NT2/D1 (cell line): Measurements from ENCODE around the gene RYR2.

Experiments used
- DNase-seq: peaks from one replicate; pipeline ENCODE4 v3.0.0-alpha.2; 2011; ENCODE audit warnings: low read depth, low spot score
- H3K27me3 ChIP-seq: 2 replicates; pipeline ENCODE4 v1.6.0; 2011; ENCODE audit warnings: mild to moderate bottlenecking; ENCODE audit not compliant: insufficient read length, insufficient read depth
- H3K36me3 ChIP-seq: 2 replicates; pipeline ENCODE4 v1.6.1; 2011; ENCODE audit warnings: mild to moderate bottlenecking, low read length, mixed read lengths; ENCODE audit not compliant: insufficient read depth, insufficient read length
- H3K4me1 ChIP-seq: 2 replicates; pipeline ENCODE4 v1.5.1; 2011; ENCODE audit not compliant: insufficient read depth, insufficient read length
- H3K4me3 ChIP-seq: 2 replicates; pipeline ENCODE4 v1.5.1; 2011; ENCODE audit warnings: low read depth; ENCODE audit not compliant: insufficient read length
- H3K9ac ChIP-seq: 2 replicates; pipeline ENCODE4 v1.6.0; 2011; ENCODE audit warnings: low read depth; ENCODE audit not compliant: insufficient read length
- H3K9me3 ChIP-seq: 2 replicates; pipeline ENCODE4 v1.5.1; 2011; ENCODE audit warnings: mild to moderate bottlenecking, low read length; ENCODE audit not compliant: insufficient read depth
- SUZ12 ChIP-seq: IDR thresholded peaks from 2 replicates; pipeline ENCODE4 v1.6.1; 2011; ENCODE audit not compliant: insufficient read length, insufficient read depth; ENCODE audit errors: extremely low read depth
- YY1 ChIP-seq: IDR thresholded peaks from 2 replicates; pipeline ENCODE4 v1.6.1; 2011; ENCODE audit not compliant: insufficient read length, insufficient read depth
- ZNF274 ChIP-seq: IDR thresholded peaks from 2 replicates; pipeline ENCODE4 v1.6.1; 2011; ENCODE audit warnings: mild to moderate bottlenecking, low read depth, low read length

RYR2 gene

DNA sequence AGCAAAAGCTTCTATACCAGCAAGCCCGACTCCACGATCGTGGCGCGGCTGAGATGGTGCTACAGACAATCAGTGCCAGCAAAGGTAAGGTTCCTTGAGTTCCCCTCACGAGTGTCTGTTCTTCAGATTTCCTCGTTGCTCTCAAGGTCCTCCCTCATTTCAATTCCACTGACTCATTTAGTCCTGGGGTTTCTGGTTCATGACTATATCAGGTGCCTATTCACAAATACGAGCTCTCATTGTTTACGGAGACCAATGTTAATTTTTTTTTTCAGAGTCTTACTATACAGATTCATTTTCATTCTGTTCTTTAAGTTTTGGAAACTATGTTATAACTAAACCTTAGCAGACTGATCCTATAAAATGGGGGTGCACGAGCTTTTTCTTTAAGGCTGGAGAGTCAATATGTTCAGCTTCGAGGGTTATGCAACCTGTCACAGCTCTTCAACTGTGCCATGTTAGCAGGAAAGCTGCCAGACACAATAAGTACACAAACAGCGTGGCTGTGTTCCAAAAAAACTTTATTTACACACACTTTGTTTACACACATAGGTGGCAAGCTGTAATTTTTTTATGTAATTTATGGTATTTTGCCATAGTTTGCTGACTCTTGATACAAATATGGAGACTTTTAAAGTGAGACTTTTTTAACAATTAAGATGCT is 714.5 kb downstream of the RYR2 start:
- Histone ChIP-seq H3K4me3 (no peak overlapping the region), H3K36me3 (no peaks in the 10 kb centered on the region), H3K4me1 (no peaks in the 10 kb centered on the region), H3K27me3 (no peaks in the 10 kb centered on the region), H3K9me3 (no peaks in the 10 kb centered on the region), H3K9ac (no peak overlapping the region)
- no peak for DNase-seq
- TF ChIP-seq YY1 (no peak), SUZ12 (no peak), ZNF274 (no peak)

DNA sequence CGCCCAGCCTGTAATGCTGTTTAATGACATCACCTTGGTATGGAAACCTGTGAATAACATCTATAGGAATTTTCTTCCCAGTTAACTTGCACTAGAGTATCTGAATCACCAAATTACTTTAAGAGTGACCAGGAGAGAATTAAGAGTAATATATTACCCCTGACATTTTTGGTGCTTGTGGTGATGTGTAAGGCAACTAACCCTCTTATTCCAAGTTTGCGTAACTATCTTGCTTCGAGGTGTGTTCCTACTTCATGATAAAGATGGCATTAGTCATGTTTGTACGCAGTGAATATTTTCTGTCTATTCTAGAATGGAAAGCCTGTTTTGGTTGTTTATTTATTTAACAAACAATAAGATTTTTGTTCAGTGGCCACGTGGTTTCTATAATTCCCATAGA is 717.4 kb downstream of the RYR2 start:
- TF ChIP-seq ZNF274, result no peak
- no peak for TF ChIP-seq SUZ12
- TF ChIP-seq YY1, result no peak
- no peak for DNase-seq
- H3K36me3 ChIP-seq, result no peaks in the 10 kb centered on the region
- no peak overlapping the region for H3K9ac ChIP-seq
- no peaks in the 10 kb centered on the region for H3K9me3 ChIP-seq
- no peaks in the 10 kb centered on the region for H3K4me1 ChIP-seq
- no peaks in the 10 kb centered on the region for H3K27me3 ChIP-seq
- no peak overlapping the region for H3K4me3 ChIP-seq

DNA sequence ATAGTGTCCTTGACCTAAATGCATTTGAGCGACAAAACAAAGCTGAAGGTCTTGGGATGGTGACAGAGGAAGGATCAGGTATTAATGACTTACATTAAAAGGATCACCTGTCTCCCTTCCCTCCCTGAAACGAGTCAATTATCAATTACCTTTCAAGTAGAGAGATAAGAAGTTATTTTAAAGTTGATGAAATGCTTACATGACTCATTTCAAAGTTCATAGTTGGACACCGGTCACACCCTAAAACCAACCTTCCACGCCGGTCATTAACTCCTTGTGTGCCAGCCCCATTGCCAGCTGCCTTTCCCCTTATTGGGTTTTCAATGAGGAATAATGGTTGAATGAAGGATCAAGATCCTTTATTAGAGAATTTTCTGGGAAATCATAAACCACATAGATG is 719.0 kb downstream of the RYR2 start:
- TF ChIP-seq YY1, result no peak
- TF ChIP-seq ZNF274, result no peak
- TF ChIP-seq SUZ12, result no peak
- H3K27me3 ChIP-seq, result no peaks in the 10 kb centered on the region
- no peaks in the 10 kb centered on the region for H3K9me3 ChIP-seq
- no peaks in the 10 kb centered on the region for H3K4me1 ChIP-seq
- H3K9ac ChIP-seq, result no peak overlapping the region
- no peaks in the 10 kb centered on the region for H3K36me3 ChIP-seq
- no peak for DNase-seq
- H3K4me3 ChIP-seq, result no peak overlapping the region

DNA sequence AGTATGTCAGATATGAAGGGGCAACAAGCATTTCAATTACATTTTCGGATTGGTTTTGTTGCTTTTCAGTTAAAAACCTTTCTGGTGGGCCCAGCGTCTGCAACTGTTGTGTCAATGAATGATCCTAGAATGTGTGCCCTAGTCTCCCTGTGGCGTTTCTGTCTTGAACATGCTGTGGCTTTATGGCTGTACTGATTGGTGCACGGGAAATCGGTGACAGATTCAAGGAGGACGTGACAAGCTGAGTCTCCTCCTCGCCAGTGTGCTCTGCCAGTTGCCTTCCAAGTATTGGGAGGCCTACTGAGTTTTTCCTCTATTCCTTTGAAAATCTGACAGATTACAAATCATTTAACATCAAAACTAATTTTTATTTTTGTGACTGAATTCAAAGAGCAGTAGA is 721.2 kb downstream of the RYR2 start:
- no peak for DNase-seq
- H3K27me3 ChIP-seq, result no peaks in the 10 kb centered on the region
- H3K9ac ChIP-seq, result no peak overlapping the region
- no peaks in the 10 kb centered on the region for H3K4me1 ChIP-seq
- TF ChIP-seq SUZ12, result no peak
- H3K4me3 ChIP-seq, result no peak overlapping the region
- H3K9me3 ChIP-seq, result no peaks in the 10 kb centered on the region
- no peaks in the 10 kb centered on the region for H3K36me3 ChIP-seq

DNA sequence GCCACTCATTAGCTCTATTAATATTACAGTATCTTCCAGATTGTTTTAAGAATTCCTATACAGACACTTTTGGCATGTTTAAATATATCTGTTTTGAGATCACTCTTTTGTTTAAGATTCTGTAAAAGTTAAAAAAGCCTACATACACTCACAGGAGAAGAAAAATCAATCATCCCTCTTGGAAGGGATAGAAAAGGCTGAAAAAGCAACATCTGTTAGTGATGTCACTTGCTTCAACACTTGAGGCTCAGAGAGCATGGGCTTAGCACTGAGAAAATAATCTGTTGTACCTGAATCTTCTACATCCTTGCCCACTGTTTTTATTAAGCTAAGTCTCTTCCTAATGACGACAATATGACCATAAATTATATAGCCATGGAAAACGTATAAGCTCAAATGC is 721.8 kb downstream of the RYR2 start:
- no peaks in the 10 kb centered on the region for H3K36me3 ChIP-seq
- DNase-seq, result no peak
- no peaks in the 10 kb centered on the region for H3K9me3 ChIP-seq
- H3K9ac ChIP-seq, result no peak overlapping the region
- H3K4me1 ChIP-seq, result no peaks in the 10 kb centered on the region
- no peak overlapping the region for H3K4me3 ChIP-seq
- no peaks in the 10 kb centered on the region for H3K27me3 ChIP-seq
- TF ChIP-seq SUZ12, result no peak
- TF ChIP-seq YY1, result no peak
- TF ChIP-seq ZNF274, result no peak

DNA sequence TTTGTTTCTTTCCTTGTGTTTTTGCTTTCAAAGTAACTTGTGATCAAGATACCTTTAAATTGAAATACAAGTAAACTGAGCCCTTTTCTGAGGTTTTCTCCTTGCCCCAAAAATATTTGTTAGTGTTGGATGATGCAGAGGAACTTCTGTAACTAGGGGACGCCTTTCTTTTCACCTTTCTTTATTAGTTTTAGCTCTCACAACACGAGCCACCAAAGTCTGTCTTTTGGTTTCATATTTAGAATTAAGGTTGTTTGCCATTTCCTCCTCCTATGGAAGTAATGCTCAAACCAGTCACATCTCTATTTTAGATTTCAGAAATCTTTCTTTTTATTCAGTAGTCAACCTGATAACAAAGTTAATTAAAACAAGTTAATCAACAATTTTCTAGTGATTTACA is 727.9 kb downstream of the RYR2 start:
- Histone ChIP-seq H3K27me3 (no peaks in the 10 kb centered on the region), H3K9me3 (no peaks in the 10 kb centered on the region), H3K4me1 (no peaks in the 10 kb centered on the region), H3K36me3 (no peaks in the 10 kb centered on the region), H3K9ac (no peak overlapping the region), H3K4me3 (no peak overlapping the region)
- DNase-seq, result no peak
- TF ChIP-seq SUZ12 (no peak), ZNF274 (no peak), YY1 (no peak)

DNA sequence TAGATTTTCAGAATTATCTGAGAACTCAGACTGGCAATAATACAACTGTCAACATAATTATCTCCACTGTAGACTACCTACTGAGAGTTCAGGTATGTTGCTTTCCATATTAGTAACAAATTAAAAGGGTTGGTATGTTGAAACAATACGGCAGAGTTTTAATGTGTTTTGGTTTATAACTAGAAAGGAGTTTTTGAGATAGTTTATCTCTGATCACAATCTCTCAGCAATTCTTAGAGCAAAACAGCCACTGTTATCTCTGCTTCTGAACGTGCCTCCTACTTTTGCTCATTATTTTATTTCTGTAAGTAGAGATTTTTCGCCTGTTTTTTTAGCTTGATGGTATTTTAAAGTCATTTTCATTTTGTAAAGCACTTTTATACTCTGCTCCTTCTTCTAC is 730.0 kb downstream of the RYR2 start:
- Histone ChIP-seq H3K9ac (no peak overlapping the region), H3K9me3 (no peaks in the 10 kb centered on the region), H3K27me3 (no peaks in the 10 kb centered on the region), H3K4me3 (no peak overlapping the region), H3K4me1 (no peaks in the 10 kb centered on the region), H3K36me3 (no peaks in the 10 kb centered on the region)
- TF ChIP-seq SUZ12 (no peak), YY1 (no peak), ZNF274 (no peak)
- no peak for DNase-seq

DNA sequence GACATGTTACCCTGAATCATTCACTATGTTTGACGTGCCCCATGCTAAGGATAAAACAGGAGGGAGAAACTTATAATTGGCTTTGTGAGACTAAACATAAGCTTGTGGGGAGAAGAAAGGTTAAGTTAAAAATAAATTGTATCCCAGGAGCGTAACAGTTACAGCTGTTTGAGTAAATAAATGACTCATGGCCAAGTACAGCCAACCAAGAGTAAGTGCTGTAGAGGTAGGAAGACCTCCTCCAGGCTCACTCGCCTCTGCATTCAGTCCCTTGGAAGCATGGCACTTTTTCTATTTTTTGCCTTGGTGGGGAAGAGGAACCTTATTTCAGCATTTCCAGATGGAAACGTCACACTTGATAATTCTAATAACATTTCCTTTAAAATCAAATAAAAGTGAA is 732.3 kb downstream of the RYR2 start:
- Histone ChIP-seq H3K36me3 (no peaks in the 10 kb centered on the region), H3K4me1 (no peaks in the 10 kb centered on the region), H3K27me3 (no peaks in the 10 kb centered on the region), H3K9me3 (no peaks in the 10 kb centered on the region), H3K9ac (no peak overlapping the region), H3K4me3 (no peak overlapping the region)
- no peak for DNase-seq
- TF ChIP-seq YY1, result no peak
- no peak for TF ChIP-seq ZNF274
- no peak for TF ChIP-seq SUZ12
